GM12878 (cell line): ENCODE results near the gene HPGD. TPM values are rescaled to one million over a fixed set of nuclear protein-coding genes. Genes with fewer than 3 reads are reported as not detected.
A peak's percentile ranks its signal among the peaks of the same experiment; 100 is the strongest.

Source experiments
- BCL11A ChIP-seq: IDR thresholded peaks from 2 replicates; pipeline ENCODE4 v1.6.1; 2011; ENCODE audit warnings: low read depth, low read length
- BCL3 ChIP-seq: IDR thresholded peaks from 2 replicates; pipeline ENCODE4 v1.6.1; 2011; ENCODE audit warnings: borderline replicate concordance, low read depth, mild to moderate bottlenecking, moderate library complexity, low read length; ENCODE audit not compliant: insufficient read depth, poor library complexity, severe bottlenecking
- CTCF ChIP-seq, 3 experiments: IDR thresholded peaks in 2 of 3; conservative IDR thresholded peaks in 1 of 3; 2 replicates each; pipeline ENCODE4 v1.5.1; 2011; ENCODE audit warnings: low read depth in 3 of 3, low read length in 3 of 3, mild to moderate bottlenecking in 3 of 3, control low read depth in 2 of 3, moderate library complexity in 2 of 3, inconsistent platforms in 1 of 3, mixed read lengths in 1 of 3; ENCODE audit not compliant: control insufficient read depth in 2 of 3, insufficient read depth in 1 of 3; ENCODE audit errors: extremely low read depth in 1 of 3
- CUX1 ChIP-seq: IDR thresholded peaks from 2 replicates; pipeline ENCODE4 v1.6.1; 2012; ENCODE audit warnings: improper control_type of control experiment, low read depth, low read length; ENCODE audit not compliant: insufficient replicate concordance
- E4F1 ChIP-seq: fragments of 450-650 bp; IDR thresholded peaks from 2 replicates; pipeline ENCODE4 v1.6.1; 2018; ENCODE audit warnings: borderline replicate concordance, mild to moderate bottlenecking; ENCODE audit not compliant: partially characterized antibody
- ESRRA ChIP-seq: IDR thresholded peaks from 2 replicates; pipeline ENCODE4 v1.6.1; 2012; ENCODE audit warnings: mild to moderate bottlenecking, low read length, improper control_type of control experiment
- IRF4 ChIP-seq: IDR thresholded peaks from 2 replicates; pipeline ENCODE4 v1.6.1; 2011; ENCODE audit warnings: low read depth, low read length
- KLF5 ChIP-seq: fragments of 450-650 bp; IDR thresholded peaks from 2 replicates; pipeline ENCODE4 v1.6.1; 2014; ENCODE audit warnings: mild to moderate bottlenecking; ENCODE audit not compliant: partially characterized antibody
- PML ChIP-seq: IDR thresholded peaks from 2 replicates; pipeline ENCODE4 v1.6.1; 2012; ENCODE audit warnings: low read length, inconsistent platforms
- RAD51 ChIP-seq: fragments of 450-650 bp; IDR thresholded peaks from 2 replicates; pipeline ENCODE4 v1.6.1; 2016; ENCODE audit warnings: moderate library complexity, mild to moderate bottlenecking, inconsistent platforms
- SIX5 ChIP-seq: IDR thresholded peaks from 2 replicates; pipeline ENCODE4 v1.6.1; 2011; ENCODE audit warnings: mild to moderate bottlenecking, low read depth, low read length, moderate library complexity; ENCODE audit not compliant: severe bottlenecking
- SKIL ChIP-seq: fragments of 450-650 bp; IDR thresholded peaks from 2 replicates; pipeline ENCODE4 v1.6.1; 2017; ENCODE audit warnings: mild to moderate bottlenecking, low read depth, inconsistent platforms; ENCODE audit not compliant: poor library complexity, severe bottlenecking
- YBX1 ChIP-seq: fragments of 450-650 bp; IDR thresholded peaks from 2 replicates; pipeline ENCODE4 v1.6.1; 2016; ENCODE audit warnings: antibody characterized with exemption
- polyA plus RNA-seq, 11 experiments: library from polyadenylated mRNA; depleted of rRNA in 4 of 11; unstranded in 6 of 11; stranded (reverse) in 5 of 11; fragments of >200 nt; fragmentation: Nextera tagmentation in 4 of 11; fragmentation: Illumina TruSeq in 1 of 11; extraction: Ambion mirVana in 4 of 11; extraction: Trizol in 1 of 11; gene quantifications; 1 replicate in 1 of 11; 2 replicates in 10 of 11; pipeline versions ENCODE4 v1.2.1 to v1.2.3, GENCODE V29; 2011 to 2016; ENCODE audit warnings: inconsistent platforms in 2 of 11, missing spikeins in 2 of 11, low read depth in 1 of 11
- total RNA-seq, 4 experiments: library from RNA; depleted of rRNA in 3 of 4; stranded (reverse); fragments of >200 nt in 3 of 4; fragmentation: Illumina TruSeq in 1 of 4; extraction: Trizol in 1 of 4; gene quantifications; 2 replicates each; pipeline versions ENCODE4 v1.2.1 to v1.2.3, GENCODE V29; 2013 to 2021

Gene HPGD
- total and polyA plus RNA-seq, 10 of the 15 experiments (the other 5 are each of a cell fraction or from before 2014, with no cell fraction given) = 0.07 to 0.41 (median 0.24) TPM; not detected in 7

- TF ChIP-seq CTCF (IDR thresholded peaks at IDR 0.05 in 2 of 3, conservative IDR thresholded peaks at IDR 0.05 in 1 of 3; ENCODE audit: control insufficient read depth in 2 of 3, extremely low read depth in 1 of 3, insufficient read depth in 1 of 3, low read depth in 3 of 3, low read length in 3 of 3) (no peak), YBX1 (no peak), RAD51 (no peak), SIX5 (no peak), KLF5 (no peak), SKIL (peak; percentile 32), CUX1 (no peak), IRF4 (peak; percentile 65; the same call in 1 of the 2 replicates), BCL3 (no peak), BCL11A (peak; percentile 72), PML (peak; percentile 33; the same call in 1 of the 2 replicates), E4F1 (no peak), ESRRA (no peak)
Measured at GRCh38 chr4:174538123-174538875, 16.0 kb upstream of the HPGD start (continued).
